ENCODE data around the gene ANKRD28.

ANKRD28 gene

DNA sequence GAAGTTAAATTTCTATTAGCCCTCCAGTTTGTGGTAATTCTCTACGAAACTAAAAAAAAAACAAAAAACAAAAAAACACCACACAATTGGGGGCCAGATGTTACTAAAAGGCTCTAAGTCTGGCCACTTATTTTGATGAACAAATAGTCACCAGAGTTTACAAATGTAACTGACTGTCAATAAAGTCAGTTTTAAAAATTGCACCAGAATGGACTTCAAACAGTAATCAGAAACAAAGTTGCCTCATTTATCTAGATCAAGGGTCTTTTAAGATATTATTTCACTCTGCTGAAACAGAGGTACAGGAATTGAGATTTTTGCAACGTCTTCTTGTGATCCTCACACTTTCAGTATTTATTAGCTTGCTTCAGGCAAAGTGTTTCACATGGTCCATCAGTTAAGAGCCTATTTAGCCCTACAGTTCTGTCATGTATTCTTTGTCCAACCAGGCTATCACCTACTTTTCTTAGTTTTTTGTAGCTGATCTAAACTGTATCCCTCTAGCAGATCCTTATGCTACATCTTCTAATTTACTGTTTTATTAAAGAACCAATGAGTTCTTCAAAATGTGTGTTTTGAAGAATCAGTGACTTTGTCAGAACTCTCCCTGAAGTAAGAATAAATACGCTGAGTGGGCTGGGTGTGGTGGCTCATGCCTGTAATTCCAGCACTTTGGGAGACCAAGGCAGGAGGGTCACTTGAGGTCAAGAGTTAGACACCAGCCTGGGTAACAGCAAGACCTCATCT lies 74.7 kb downstream of the ANKRD28 start:
- no peak for DNase-seq (ENCODE audit: low spot score)

DNA sequence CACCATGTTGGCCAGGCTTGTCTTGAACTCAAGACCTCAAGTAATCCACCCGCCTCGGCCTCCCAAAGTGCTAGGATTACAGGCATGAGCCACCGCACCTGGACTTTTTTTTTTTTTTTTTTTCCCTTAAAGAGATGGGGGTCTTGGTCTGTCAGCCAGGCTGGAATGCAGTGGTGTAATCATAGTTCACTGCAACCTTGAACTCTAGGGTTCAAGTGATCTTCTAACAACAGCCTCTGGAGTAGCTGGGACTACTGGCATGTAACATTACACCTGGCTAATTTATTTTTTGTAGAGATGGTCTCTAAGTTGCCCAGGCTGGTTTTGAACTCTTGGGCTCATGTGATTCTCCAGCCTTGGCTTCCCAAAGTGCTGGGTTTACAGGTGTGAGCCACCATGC lies 81.6 kb downstream of the ANKRD28 start:
- no peak for DNase-seq (ENCODE audit: low spot score)

DNA sequence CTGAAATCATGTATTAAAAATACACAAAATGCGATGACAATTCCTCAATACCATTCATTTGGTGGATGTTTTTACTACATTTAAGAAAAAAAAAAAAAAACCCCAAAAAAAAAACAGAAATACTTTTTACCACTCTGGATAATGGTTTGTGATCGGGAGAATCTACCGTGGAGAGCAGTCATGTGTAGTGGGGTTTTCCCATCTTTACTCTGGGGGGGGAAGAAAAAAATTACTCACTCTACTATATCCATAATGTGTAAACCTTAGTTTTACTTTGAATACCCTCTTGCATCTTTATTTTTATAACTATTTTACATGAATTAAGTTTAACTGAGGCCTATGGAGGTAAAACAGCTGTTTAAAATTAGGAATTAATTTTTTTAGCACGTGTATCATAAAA lies 83.3 kb downstream of the ANKRD28 start:
- DNase-seq (ENCODE audit: low spot score), result no peak

DNA sequence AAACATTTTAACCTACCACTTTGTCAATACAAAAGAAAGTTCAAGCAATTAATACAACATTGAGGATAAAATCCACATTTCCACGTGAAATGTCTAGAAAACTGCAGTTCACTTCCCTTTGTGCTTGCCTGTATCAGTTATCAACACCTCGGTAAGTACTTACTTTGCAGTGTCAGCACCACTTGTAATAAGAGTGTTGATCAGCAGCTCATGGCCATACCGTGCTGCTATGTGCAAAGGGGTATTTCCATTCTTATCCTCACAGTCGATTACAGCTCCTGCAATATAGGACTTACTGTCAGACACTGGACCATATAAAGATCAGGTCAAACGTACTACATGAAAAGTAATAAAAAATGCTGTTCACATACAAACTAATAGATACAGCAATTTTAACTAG lies 84.4 kb downstream of the ANKRD28 start:
- no peak for DNase-seq (ENCODE audit: low spot score)

DNA sequence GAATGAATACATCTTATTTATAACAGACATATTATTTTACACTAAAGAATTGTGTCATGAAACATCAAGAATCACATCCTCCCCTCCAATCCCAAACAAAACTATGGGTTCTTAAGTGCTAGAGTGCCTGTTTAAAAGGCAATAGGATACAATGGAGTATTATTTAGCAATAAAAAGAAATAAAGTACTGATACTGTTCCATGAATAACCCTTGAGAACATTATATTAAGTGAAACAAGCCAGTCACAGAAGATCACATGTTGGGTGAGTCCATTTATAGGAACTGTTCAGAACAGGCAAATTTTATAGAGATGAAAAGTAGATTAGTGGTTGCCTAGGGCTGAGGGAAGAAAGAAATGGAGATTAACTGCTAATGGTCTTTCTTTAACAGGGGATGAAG lies 86.5 kb downstream of the ANKRD28 start:
- DNase-seq (ENCODE audit: low spot score), result no peak

DNA sequence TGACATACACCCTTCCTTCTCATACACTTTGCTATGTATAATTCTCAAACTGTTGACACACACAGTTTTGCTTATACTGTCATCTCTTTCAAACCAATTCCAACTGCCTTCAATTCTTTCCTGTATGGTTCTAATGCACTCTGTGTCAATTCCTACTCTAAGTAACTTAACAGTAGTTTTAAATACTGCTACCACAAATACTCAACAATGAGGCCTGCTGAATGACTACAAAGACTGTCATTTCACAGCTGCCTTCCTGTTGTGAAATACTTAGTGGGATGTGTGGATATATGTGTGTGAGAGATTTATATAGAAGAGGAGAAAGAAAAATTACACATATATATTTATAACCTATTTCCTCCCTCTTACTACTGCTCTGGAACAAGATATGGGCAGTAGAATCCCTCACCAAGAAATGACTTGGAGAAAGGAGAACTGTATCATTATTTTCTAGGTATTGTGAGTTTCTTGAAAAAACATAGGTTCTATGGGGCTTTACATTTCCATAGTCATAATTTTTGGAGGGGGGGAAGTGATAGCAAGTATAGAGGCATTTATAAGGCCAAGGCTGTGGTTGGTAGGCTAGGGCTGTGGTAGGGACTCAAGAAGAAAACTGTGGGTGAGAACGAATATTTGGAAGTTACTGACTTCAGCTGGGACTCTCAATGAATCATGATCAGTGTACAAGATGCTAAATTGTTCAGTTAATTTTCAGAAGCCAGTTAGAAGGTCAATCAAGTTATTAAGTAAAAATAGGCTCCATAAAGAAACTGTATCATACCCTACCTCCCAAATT lies 88.7 kb downstream of the ANKRD28 start:
- peak; percentile 10 for DNase-seq (ENCODE audit: low spot score)

DNA sequence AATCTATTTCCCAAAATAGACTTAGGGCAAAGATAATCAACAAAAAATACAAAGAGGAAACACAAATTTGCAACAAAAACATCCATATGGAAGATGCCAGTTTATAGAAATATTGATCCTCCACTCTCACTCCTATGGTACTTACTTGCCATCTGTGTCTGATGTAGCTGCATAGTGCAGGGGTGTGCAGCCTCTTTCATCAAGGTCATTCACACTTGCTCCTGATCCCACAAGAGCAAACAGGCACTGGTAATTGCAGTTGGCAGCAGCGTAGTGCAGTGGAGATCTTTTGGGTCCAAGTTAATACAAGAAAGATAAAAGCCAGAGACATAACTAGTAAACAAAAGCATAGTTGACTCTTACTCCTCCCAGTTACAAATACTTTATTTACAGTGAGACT lies 90.0 kb downstream of the ANKRD28 start:
- DNase-seq (ENCODE audit: low spot score), result no peak

DNA sequence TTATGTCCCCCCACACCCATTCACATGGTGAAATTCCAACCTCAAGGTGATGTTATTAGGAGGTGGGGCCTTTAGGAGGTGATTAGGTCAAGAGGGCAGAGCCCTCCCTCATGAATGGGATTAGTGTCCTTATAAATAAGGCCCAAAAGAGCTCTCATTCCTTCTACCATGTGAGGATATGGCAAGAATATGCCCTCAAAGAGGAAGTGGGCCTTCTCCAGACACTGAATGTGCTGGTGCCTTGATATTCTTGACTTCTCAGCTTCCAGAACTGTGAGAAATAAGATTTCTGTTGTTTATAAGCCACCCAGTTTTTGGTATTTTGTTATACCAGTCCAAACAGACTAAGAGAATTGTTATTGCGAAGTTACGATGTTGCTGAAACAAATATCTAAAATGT lies 94.4 kb downstream of the ANKRD28 start:
- DNase-seq (ENCODE audit: low spot score), result no peak

DNA sequence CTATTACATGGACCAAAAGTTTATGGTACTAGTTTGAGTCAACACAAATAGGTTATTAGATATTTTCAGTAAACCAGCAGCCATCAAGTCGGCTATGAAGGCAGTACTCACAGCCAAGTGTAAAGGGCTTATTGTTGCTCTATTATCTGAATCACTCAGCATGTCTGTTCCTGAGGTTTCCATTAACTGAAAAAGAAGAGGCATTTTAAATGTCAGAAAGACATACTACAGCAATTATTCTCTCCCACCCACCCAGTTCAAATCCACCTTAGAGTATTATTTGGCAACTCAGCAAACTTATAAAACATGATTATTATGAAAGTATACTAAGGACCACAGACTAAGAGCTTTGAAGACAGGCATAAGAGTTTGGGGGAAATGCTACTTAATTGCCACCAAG lies 103.2 kb downstream of the ANKRD28 start:
- no peak for DNase-seq (ENCODE audit: low spot score)

DNA sequence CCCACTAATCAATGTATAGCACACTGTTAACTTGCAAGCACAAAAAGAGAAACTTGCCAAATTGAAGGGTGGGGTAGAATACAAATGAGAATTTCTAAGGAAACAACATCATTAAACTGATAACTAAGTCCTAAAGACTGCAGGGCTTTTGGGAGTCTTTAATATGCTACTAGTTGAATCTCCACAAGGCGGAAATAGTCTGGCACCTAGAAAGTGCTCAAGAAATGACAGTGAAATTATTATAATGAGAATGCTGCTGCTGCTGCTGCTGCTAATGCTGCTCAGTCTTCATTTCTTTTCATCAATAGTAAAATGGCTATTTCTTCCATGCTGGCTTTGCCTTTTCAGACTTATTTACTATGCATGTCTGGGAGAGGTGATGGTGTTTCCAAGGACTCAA lies 104.4 kb downstream of the ANKRD28 start:
- no peak for DNase-seq (ENCODE audit: low spot score)

DNA sequence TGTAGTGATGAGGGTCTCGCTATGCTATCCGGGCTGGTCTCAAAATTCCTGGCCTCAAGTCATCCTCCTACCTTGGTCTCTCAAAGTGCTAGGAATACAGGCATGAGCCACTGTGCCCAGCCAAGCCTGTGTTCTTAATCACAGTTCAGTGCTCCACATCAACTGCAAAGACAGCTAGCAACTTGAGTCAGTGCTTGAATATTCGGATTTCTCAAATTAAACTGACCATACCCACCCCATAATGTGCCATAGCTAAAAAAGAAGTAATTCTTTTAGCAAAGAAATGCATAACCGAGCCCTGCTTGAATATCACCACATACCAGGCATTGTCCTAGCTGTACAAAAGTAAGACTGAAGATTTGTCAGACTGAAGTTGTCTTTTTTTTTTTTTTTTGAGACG lies 107.0 kb downstream of the ANKRD28 start:
- DNase-seq (ENCODE audit: low spot score), result no peak

DNA sequence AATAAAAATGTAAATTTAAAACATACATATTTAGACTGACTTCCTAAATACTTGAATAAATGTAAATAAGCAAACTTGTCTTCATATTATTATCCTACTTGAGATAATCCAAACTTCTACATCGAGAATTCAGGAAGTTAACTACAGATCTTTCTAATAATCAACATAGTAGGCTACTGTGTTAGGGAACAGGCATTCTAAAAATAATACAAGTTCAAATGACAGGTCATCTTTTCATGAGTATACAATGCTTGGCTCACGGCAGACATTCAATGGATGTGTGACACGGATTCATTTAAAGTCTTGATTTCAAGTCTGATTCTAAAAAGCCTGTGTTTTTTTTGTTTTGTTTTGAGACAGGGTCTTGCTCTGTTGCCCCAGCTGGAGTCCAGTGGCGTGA lies 107.5 kb downstream of the ANKRD28 start:
- DNase-seq (ENCODE audit: low spot score), result no peak

DNA sequence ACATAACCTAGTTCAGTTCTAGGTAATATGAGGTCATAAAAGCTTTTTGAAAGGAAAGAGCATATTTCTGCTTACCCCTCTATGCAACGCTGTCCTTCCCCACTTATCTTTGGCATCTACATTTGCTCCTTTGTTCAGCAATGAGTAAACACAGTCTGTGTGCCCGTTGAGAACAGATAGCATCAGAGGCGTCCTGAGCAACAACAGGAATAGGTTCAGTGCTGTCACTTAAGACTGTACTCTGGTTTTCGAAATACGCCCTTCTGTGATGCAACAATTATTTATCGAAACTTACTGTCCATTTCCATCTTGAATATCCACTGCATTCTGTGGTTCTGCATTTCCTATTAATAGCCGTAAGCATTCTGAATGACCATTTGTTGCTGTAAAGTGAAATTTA lies 111.9 kb downstream of the ANKRD28 start:
- no peak for DNase-seq (ENCODE audit: low spot score)

DNA sequence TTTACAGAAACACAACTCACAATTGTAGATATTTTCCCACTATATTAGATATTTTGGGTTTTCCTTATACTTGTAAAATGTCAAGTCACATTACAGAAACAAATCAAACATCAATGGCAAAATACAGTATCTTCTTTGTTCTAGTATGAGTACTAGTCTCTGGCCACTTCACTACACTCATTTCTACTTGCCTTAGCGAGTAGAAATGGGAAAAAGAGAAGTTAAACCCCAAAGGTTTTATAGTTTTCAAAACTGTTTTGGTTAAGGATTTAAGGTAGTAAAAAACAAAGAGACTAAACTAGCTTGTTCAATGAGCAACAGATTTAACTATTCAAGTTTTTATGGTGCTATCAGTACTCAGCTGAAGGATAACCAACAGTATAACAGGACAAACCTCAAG lies 114.5 kb downstream of the ANKRD28 start:
- DNase-seq (ENCODE audit: low spot score), result no peak

DNA sequence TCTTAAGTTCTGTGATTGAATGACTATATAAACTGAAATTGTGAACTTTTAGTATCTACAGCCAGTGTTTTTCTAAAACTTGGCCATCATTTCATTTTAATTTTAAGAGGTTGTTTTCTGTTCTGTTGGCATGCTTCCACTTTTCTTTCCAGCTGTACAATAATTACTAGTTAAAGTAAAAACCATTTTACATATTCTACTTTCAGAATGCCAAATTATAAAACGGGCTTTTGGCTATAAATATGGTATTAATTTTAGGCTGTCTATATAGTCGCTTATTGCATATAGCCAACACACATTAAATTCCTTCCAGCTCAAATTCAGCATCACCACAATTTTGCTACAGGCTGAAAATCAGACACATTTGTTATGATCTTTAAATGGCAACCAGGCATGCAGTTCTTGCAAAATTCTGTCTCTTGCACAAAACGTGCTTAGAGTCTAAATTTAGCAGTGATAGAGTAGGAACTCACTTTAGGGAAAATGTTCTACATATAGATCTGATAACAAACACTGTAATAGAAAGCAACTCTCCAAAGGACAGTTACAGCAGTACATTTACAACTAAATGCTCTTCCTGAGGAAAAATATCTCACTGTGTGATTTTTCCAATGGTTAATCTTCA lies 115.1 kb downstream of the ANKRD28 start:
- peak; percentile 4 for DNase-seq (ENCODE audit: low spot score)

DNA sequence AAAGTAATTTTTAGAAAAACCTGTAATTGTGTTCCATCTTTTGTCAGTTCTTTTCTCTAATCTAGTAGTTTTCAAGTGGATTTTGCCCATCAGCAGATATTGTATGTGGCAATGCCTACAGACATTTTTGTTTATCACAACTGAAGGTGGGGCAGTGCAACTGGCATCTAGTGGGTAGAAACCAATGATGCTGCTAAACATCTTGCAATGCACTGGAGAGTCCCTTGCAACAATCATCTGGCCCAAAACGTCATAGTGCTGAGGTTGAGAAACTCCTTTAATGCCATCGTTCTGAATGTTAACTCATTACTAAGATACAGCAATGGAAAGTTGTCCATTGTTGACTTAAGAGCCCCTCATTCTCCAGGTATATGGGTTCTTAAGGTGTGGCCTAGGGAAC lies 116.1 kb downstream of the ANKRD28 start:
- no peak for DNase-seq (ENCODE audit: low spot score)

DNA sequence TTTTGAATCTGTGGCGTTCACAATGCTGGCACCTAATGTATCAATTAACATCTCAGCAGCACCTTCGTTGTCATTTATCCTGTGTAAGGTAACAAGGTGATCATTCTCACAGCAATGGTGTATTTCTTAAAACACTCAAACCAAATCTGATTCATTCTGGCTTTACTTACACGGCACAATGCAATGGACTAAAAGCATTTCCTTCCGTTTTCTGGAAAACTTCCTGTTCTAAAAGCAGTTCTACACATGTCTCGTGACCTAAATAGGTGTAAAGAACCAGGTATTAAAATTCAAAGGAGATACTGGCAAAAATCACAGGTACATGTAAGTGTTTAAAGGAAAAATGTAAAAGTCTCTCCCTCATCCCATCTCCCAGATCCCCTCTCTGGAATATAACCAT lies 118.5 kb downstream of the ANKRD28 start:
- no peak for DNase-seq (ENCODE audit: low spot score)

DNA sequence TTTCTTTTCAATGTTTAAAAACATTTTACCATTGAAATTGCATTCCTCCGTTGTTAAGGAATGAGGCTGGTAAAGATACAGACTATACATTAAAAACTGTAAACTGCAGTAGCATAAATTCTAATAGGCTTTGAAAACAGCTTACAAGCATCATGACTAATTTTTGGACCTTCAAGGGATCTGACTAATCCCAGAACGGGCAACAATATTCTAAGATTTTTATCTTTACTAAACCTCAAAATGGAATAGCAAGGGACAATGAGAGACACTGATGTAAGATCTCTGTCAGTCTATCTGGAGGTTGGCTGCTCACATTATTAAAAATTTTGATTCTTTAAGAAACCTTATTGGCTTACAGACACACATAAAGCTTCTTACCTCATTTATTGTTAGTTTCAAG lies 121.5 kb downstream of the ANKRD28 start:
- no peak for DNase-seq (ENCODE audit: low spot score)

DNA sequence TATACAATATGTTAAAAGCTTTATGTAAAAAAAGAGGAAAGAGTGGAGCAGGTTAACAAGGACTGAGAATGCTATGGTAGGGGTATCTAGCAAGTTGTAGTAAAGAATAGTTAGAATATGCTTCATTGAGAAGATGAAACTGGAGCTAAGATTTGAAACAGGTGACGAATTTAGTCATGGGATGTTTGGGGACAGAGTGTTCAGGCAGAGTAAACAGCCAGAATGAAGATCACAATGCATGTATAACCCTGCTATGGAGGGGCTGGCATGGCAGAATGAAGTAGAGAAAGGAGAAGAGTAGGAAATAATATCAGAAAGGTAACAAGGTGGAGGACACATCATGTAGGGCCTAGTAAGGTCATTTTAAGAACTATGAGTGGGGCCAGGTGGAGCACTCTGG lies 124.2 kb downstream of the ANKRD28 start:
- no peak for DNase-seq (ENCODE audit: low spot score)

DNA sequence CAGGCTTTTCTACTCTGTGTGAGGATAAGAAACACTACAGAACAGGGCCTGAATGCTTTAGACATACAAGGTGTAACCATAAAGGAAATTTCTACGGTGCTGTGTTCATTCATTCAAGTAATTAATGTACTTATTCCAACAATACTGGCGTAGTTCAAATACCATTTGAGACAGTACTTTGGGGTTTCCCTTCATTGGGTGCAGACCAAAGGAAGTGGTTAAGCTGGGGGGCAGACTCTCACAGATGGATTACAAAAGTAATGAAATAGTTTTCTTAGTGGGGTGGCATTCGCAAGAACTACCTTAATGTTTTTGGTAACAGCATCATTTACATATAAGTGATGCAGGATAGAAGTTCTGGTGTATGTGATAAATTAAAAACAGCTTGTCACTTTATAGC lies 130.3 kb downstream of the ANKRD28 start:
- no peak for DNase-seq (ENCODE audit: low spot score)

DNA sequence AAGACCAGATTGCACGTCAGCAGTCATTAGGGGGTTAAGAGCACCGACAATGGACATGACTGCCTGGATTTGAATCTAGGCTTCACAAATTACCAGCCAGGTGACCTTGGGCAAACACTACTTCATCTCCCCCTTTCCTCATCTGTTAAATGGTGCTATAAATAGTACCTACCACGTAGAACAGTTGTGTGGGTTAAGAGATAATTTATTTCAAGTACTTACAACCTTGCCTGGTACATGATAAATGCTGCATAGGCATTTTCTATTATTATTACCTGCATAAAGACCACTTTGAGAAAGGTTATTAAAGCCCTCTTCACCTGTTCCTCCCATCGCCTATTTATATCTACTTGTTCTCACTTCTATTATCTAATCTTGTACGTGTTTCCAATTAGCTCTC lies 131.5 kb downstream of the ANKRD28 start:
- DNase-seq (ENCODE audit: low spot score), result no peak

DNA sequence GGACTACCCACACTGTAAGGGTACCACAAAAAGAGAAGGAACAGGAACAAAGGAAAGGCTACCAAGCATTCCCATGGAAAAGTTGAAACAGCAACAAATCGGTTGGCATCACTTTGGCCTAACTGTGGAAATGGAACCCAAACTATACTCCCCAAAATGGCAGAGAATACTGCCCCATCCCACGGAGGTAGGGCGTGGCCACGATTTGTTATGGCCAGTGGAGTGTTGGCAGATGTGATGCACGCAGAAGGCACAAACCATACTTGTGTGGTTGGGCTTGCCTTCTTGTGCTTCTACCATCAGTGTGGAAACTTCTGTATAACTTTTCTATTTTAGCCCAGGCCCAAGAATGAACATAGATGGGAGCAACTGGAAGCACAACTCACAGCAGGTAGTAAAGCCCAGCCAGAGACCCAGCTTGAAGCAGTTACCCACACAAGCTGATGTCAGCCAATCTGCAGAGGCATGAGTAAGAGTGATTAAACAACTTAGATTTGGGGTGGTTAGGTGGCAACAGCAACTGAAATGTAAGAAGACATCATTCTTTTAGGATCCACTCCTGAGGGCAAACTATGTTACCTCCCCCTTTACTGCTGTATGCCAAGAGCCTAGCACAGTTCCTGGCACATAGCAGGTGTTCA lies 132.1 kb downstream of the ANKRD28 start:
- DNase-seq (ENCODE audit: low spot score), result no peak

DNA sequence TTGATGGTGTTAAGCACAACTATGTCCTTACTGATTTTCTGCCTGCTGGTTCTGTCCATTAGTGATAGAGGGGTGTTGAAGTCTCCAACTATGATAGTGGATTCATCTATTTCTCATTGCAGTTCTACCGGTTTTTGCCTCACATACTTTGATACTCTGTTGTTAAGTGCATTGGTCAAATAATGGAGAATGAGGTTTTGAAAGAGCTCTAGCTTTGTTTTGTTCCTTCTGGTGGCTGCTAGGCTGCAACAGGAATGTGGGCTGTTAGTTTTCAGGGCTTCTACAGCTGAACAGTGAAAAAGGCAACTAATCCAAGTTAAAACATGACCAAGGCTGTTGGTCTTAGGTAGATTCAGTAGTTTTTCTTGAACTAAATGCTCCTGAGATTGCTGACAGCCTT lies 133.6 kb downstream of the ANKRD28 start:
- no peak for DNase-seq (ENCODE audit: low spot score)

Data from AG08395 (cell line).